ENCODE results near the gene CXXC5. TPM values are rescaled to one million over a fixed set of nuclear protein-coding genes. Genes with fewer than 3 reads are reported as not detected.

The CXXC5 gene
- total RNA-seq, 1 donor from 2014 or later = 151 TPM

Other genes with a start within 250 kb of the CXXC5 start
- 4.5 and 5.2 TPM in 2 replicates for gene SPATA24, start 244.3 kb upstream of the CXXC5 start, total RNA-seq
- gene DNAJC18, start 208.8 kb upstream of the CXXC5 start, total RNA-seq = 18.8 and 21.4 TPM in 2 replicates
- gene ECSCR, start 185.6 kb upstream of the CXXC5 start, total RNA-seq = 0.96 and 1.00 TPM in 2 replicates
- not detected in 2 replicates for gene SMIM33, start 177.3 kb upstream of the CXXC5 start, total RNA-seq
- gene STING1, start 165.6 kb upstream of the CXXC5 start, total RNA-seq = 1.8 and 3.3 TPM in 2 replicates
- 161 and 169 TPM in 2 replicates for gene UBE2D2, start 87.0 kb upstream of the CXXC5 start, total RNA-seq
- 0.25 and 0.31 TPM in 2 replicates for gene PSD2, start 147.5 kb downstream of the CXXC5 start, total RNA-seq